ENCODE measurements around the gene ZNF460.

DNA sequence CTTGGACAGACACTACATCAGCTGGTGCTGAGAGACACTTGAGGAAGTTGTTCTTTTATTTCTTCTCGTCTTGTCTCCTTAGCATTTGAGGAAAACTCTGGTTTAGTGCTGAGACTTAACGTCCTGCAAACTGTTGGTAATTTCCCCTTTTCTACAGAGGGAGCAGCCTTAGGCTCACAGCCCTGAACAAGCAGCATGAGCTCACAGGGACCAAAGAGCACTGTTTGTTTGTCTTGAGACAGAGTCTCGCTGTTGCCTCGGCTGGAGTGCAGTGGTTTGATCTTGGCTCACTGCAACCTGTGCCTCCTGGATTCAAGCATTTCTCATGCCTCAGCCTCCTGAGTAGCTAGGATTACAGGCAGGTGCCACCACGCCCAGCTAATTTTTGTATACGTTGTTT, 34.3 kb upstream of the ZNF460 start:
- TF ChIP-seq POLR2AphosphoS5 (IDR thresholded peaks at IDR 0.05) (no peak), CTCF (IDR thresholded peaks at IDR 0.05 in 8 of 11, conservative IDR thresholded peaks at IDR 0.05 in 3 of 11) (no peak)

All from spleen (tissue), 7 donors.